ENCODE results near the gene SLC19A1.

Gene SLC19A1

GRCh38 chr21:45544449-45545235 lies 2.4 kb upstream of the SLC19A1 start:
- peaks cover 22% of the 10 kb centered on the region for H3K79me2 ChIP-seq (ENCODE audit: insufficient read depth, low read length)
- H3K27ac ChIP-seq (ENCODE audit: low read length), result no peak overlapping the region
- TF ChIP-seq, protein P1, sequence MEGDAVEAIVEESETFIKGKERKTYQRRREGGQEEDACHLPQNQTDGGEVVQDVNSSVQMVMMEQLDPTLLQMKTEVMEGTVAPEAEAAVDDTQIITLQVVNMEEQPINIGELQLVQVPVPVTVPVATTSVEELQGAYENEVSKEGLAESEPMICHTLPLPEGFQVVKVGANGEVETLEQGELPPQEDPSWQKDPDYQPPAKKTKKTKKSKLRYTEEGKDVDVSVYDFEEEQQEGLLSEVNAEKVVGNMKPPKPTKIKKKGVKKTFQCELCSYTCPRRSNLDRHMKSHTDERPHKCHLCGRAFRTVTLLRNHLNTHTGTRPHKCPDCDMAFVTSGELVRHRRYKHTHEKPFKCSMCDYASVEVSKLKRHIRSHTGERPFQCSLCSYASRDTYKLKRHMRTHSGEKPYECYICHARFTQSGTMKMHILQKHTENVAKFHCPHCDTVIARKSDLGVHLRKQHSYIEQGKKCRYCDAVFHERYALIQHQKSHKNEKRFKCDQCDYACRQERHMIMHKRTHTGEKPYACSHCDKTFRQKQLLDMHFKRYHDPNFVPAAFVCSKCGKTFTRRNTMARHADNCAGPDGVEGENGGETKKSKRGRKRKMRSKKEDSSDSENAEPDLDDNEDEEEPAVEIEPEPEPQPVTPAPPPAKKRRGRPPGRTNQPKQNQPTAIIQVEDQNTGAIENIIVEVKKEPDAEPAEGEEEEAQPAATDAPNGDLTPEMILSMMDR (IDR thresholded peaks at IDR 0.05; ENCODE audit: borderline replicate concordance, extremely low read depth, low read length, poor library complexity, severe bottlenecking), result no peak
- no peak overlapping the region for H3K4me2 ChIP-seq (ENCODE audit: insufficient read depth, low read length)
- H2AFZ ChIP-seq (ENCODE audit: low read depth, low read length), result no peak overlapping the region
- no peak overlapping the region for H3K4me3 ChIP-seq (ENCODE audit: low read depth in 1 of 2, low read length in 2 of 2)
- no peak for ATAC-seq (ENCODE audit: insufficient read depth, low read depth)
- H3K36me3 ChIP-seq (ENCODE audit: insufficient read depth, low read length), result peaks cover 20% of the 10 kb centered on the region
- no peaks in the 10 kb centered on the region for H3K9me3 ChIP-seq (ENCODE audit: insufficient read depth, low read length, severe bottlenecking)
- H4K20me1 ChIP-seq (ENCODE audit: insufficient read depth, low read length), result peaks cover 20% of the 10 kb centered on the region
- H3K4me1 ChIP-seq (ENCODE audit: insufficient read depth, low read length), result peaks cover 33% of the 10 kb centered on the region
- no peaks in the 10 kb centered on the region for H3K27me3 ChIP-seq (ENCODE audit: insufficient read depth, low read length, poor library complexity)
- no peak for DNase-seq
- 0 out of 2 replicates have a peak overlapping the region, but pooled peaks have one; percentile 16 for H3K9ac ChIP-seq (ENCODE audit: low read depth, low read length)

DNA sequence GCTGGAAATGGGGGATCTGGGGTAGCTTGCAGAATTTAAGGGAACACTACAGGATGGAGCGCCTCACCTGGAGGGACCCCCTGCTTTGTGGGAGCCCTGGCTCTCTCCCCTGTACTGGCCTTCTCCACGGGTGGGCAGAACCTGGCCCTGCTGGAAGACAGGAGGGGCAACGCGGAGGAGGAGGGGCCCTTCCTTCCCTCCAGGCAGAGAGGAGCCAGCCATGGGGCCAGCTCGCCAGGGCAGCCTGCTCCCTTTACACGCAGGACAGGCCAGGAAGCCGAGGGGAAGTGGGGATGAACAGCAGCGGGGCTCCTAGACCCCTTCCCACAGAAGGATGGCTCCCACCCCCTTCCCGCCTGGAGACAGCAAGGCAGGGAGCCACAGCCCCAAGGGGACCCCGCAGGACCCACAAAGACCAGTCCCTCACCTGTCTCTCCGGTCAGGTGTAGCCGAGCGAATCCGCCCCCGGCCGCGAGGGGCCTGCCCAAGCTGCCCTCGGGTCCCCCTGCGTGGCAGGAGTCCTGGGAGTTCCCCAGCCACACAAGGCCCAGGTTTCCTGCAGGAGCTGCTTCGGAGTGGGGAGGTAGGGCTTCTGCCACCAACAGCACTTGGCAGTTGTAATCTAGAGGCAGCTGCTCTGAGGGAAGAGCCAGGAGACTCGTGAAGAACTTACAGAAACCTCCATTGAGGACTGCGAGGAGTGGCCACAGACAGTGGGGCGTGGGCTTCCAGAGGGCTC lies 1.6 kb upstream of the SLC19A1 start:
- no peak overlapping the region for H2AFZ ChIP-seq (ENCODE audit: low read depth, low read length)
- no peak overlapping the region for H3K27ac ChIP-seq (ENCODE audit: low read length)
- H3K27me3 ChIP-seq (ENCODE audit: insufficient read depth, low read length, poor library complexity), result no peaks in the 10 kb centered on the region
- H3K36me3 ChIP-seq (ENCODE audit: insufficient read depth, low read length), result peaks cover 28% of the 10 kb centered on the region
- DNase-seq (peak; percentile 8), ATAC-seq (ENCODE audit: insufficient read depth, low read depth) (no peak)
- peaks cover 39% of the 10 kb centered on the region for H3K4me1 ChIP-seq (ENCODE audit: insufficient read depth, low read length)
- no peaks in the 10 kb centered on the region for H3K9me3 ChIP-seq (ENCODE audit: insufficient read depth, low read length, severe bottlenecking)
- H3K9ac ChIP-seq (ENCODE audit: low read depth, low read length), result 0 out of 2 replicates have a peak overlapping the region, but pooled peaks have one; percentile 16
- peaks cover 29% of the 10 kb centered on the region for H3K79me2 ChIP-seq (ENCODE audit: insufficient read depth, low read length)
- peaks cover 28% of the 10 kb centered on the region for H4K20me1 ChIP-seq (ENCODE audit: insufficient read depth, low read length)
- H3K4me2 ChIP-seq (ENCODE audit: insufficient read depth, low read length), result peak overlapping the region; percentile 72; the same call in 1 of the 2 replicates
- TF ChIP-seq, protein P1 (IDR thresholded peaks at IDR 0.05; ENCODE audit: borderline replicate concordance, extremely low read depth, low read length, poor library complexity, severe bottlenecking), result no peak
- no peak for TF ChIP-seq EZH2 (IDR thresholded peaks at IDR 0.05; ENCODE audit: borderline replicate concordance, low read depth, low read length, severe bottlenecking)
- H3K4me3 ChIP-seq (ENCODE audit: low read depth in 1 of 2, low read length in 2 of 2), result no peak overlapping the region

GRCh38 chr21:45543371-45543709 lies 1.1 kb upstream of the SLC19A1 start:
- H3K27me3 ChIP-seq (ENCODE audit: insufficient read depth, low read length, poor library complexity), result no peaks in the 10 kb centered on the region
- H3K4me1 ChIP-seq (ENCODE audit: insufficient read depth, low read length), result peaks cover 42% of the 10 kb centered on the region
- H3K36me3 ChIP-seq (ENCODE audit: insufficient read depth, low read length), result peaks cover 30% of the 10 kb centered on the region
- ATAC-seq (ENCODE audit: insufficient read depth, low read depth), result no peak
- peak overlapping the region in 1 of 2 experiments; percentile 77; a peak in 1 of 4 replicates for H3K4me3 ChIP-seq (ENCODE audit: low read depth in 1 of 2, low read length in 2 of 2)
- H4K20me1 ChIP-seq (ENCODE audit: insufficient read depth, low read length), result peaks cover 33% of the 10 kb centered on the region
- peak overlapping the region; percentile 46; the same call in 1 of the 2 replicates for H3K27ac ChIP-seq (ENCODE audit: low read length)
- H3K9me3 ChIP-seq (ENCODE audit: insufficient read depth, low read length, severe bottlenecking), result no peaks in the 10 kb centered on the region
- TF ChIP-seq, protein P1 (IDR thresholded peaks at IDR 0.05; ENCODE audit: borderline replicate concordance, extremely low read depth, low read length, poor library complexity, severe bottlenecking), result no peak
- no peak for TF ChIP-seq EZH2 (IDR thresholded peaks at IDR 0.05; ENCODE audit: borderline replicate concordance, low read depth, low read length, severe bottlenecking)
- H3K79me2 ChIP-seq (ENCODE audit: insufficient read depth, low read length), result peaks cover 35% of the 10 kb centered on the region
- H3K9ac ChIP-seq (ENCODE audit: low read depth, low read length), result peak overlapping the region; percentile 66; the same call in 1 of the 2 replicates
- no peak overlapping the region for H2AFZ ChIP-seq (ENCODE audit: low read depth, low read length)
- DNase-seq, result peak; percentile 9
- peak overlapping the region; percentile 72 for H3K4me2 ChIP-seq (ENCODE audit: insufficient read depth, low read length)
